ENCODE data around the gene SUCLG1.

SUCLG1 gene

GRCh38 chr2:84449711-84450110 is 9.4 kb downstream of the SUCLG1 start:
- no peaks in the 10 kb centered on the region for H3K9me3 ChIP-seq (ENCODE audit: low read length)
- H3K79me2 ChIP-seq (ENCODE audit: insufficient read depth, low read length): peaks cover 54% of the 10 kb centered on the region

GRCh38 chr2:84449055-84449454 is 10.0 kb downstream of the SUCLG1 start:
- Histone ChIP-seq H3K36me3 (ENCODE audit: insufficient read depth, low read length) (peaks cover 33% of the 10 kb centered on the region), H3K4me1 (ENCODE audit: insufficient read depth, low read length, severe bottlenecking) (peaks cover 9% of the 10 kb centered on the region), H3K27ac (ENCODE audit: low read depth, low read length, poor library complexity, severe bottlenecking) (no peak overlapping the region), H3K9ac (ENCODE audit: low read length) (no peak overlapping the region), H4K20me1 (ENCODE audit: insufficient read depth, low read length) (peaks cover 3% of the 10 kb centered on the region; the same call in 1 of the 2 replicates), H3K4me2 (ENCODE audit: low read length) (no peak overlapping the region), H3K9me3 (ENCODE audit: low read length) (no peaks in the 10 kb centered on the region), H2AFZ (ENCODE audit: low read length) (no peak overlapping the region), H3K27me3 (ENCODE audit: insufficient read depth, low read length) (no peaks in the 10 kb centered on the region), H3K79me2 (ENCODE audit: insufficient read depth, low read length) (peaks cover 47% of the 10 kb centered on the region), H3K4me3 (ENCODE audit: low read depth, low read length, poor library complexity, severe bottlenecking) (no peak overlapping the region), H3K9me2 (ENCODE audit: low read depth, low read length) (no peaks in the 10 kb centered on the region), H3F3A (ENCODE audit: insufficient read depth, low read length) (no peaks in the 10 kb centered on the region)
- TF ChIP-seq CTCF (IDR thresholded peaks at IDR 0.05; ENCODE audit: low read length) (no peak), EZH2 (IDR thresholded peaks at IDR 0.05; ENCODE audit: borderline replicate concordance, low read length) (no peak)

More at GRCh38 chr2:84449711-84450110, 9.4 kb downstream of the SUCLG1 start:
- Histone ChIP-seq H3K27me3 (ENCODE audit: insufficient read depth, low read length) (no peaks in the 10 kb centered on the region), H3K9ac (ENCODE audit: low read length) (no peak overlapping the region), H4K20me1 (ENCODE audit: insufficient read depth, low read length) (peaks cover 3% of the 10 kb centered on the region; the same call in 1 of the 2 replicates), H3K9me2 (ENCODE audit: low read depth, low read length) (no peaks in the 10 kb centered on the region), H3K36me3 (ENCODE audit: insufficient read depth, low read length) (peaks cover 33% of the 10 kb centered on the region), H3K4me1 (ENCODE audit: insufficient read depth, low read length, severe bottlenecking) (peaks cover 9% of the 10 kb centered on the region), H3K4me3 (ENCODE audit: low read depth, low read length, poor library complexity, severe bottlenecking) (no peak overlapping the region), H3F3A (ENCODE audit: insufficient read depth, low read length) (no peaks in the 10 kb centered on the region), H3K27ac (ENCODE audit: low read depth, low read length, poor library complexity, severe bottlenecking) (no peak overlapping the region), H2AFZ (ENCODE audit: low read length) (no peak overlapping the region), H3K4me2 (ENCODE audit: low read length) (no peak overlapping the region)
- no peak for TF ChIP-seq CTCF (IDR thresholded peaks at IDR 0.05; ENCODE audit: low read length)
- TF ChIP-seq EZH2 (IDR thresholded peaks at IDR 0.05; ENCODE audit: borderline replicate concordance, low read length): no peak

- Histone ChIP-seq H3K4me1 (ENCODE audit: insufficient read depth, low read length, severe bottlenecking) (no peaks in the 10 kb centered on the region), H3K27ac (ENCODE audit: low read depth, low read length, poor library complexity, severe bottlenecking) (no peak overlapping the region), H3F3A (ENCODE audit: insufficient read depth, low read length) (no peaks in the 10 kb centered on the region), H2AFZ (ENCODE audit: low read length) (no peak overlapping the region), H3K79me2 (ENCODE audit: insufficient read depth, low read length) (no peaks in the 10 kb centered on the region), H3K4me3 (ENCODE audit: low read depth, low read length, poor library complexity, severe bottlenecking) (no peak overlapping the region), H4K20me1 (ENCODE audit: insufficient read depth, low read length) (no peaks in the 10 kb centered on the region), H3K27me3 (ENCODE audit: insufficient read depth, low read length) (no peaks in the 10 kb centered on the region), H3K9me3 (ENCODE audit: low read length) (no peaks in the 10 kb centered on the region), H3K9me2 (ENCODE audit: low read depth, low read length) (no peaks in the 10 kb centered on the region), H3K4me2 (ENCODE audit: low read length) (no peak overlapping the region), H3K9ac (ENCODE audit: low read length) (no peak overlapping the region), H3K36me3 (ENCODE audit: insufficient read depth, low read length) (peaks cover 82% of the 10 kb centered on the region)
- TF ChIP-seq EZH2 (IDR thresholded peaks at IDR 0.05; ENCODE audit: borderline replicate concordance, low read length): no peak
- TF ChIP-seq CTCF (IDR thresholded peaks at IDR 0.05; ENCODE audit: low read length): no peak
These were observed 15.6 kb downstream of the SUCLG1 start for GRCh38 chr2:84443477-84443876.

All from OCI-LY1 (cell line).